Activated naive CD4-positive, alpha-beta T cell treated with anti-CD3 and anti-CD28 coated beads, Interleukin-2, amount 50 U/mL, for 72 hours (primary cell): ENCODE data around the gene TTYH3. TPM values are rescaled to one million over a fixed set of nuclear protein-coding genes. Genes with fewer than 3 reads are reported as not detected.
"Not testable (repeated sequence)": the region's sequence is repeated elsewhere in the genome, so short reads cannot be mapped to it uniquely, and the experiment has no call there.

Source experiments
- ATAC-seq, 2 donors: fragments of 150-1000 bp; cut with Tn5 transposase; 2 replicates each; pipeline ENCODE4 v1.10.0; 2021; ENCODE audit warnings: mild to moderate bottlenecking in 2 of 2, moderate library complexity in 2 of 2
- DNase-seq, 2 donors: peaks; one replicate each; pipeline ENCODE4 v3.0.0; 2021 to 2022; ENCODE audit warnings: low spot score in 2 of 2
- H3K27ac Mint-ChIP-seq, 2 donors: one replicate each; pipeline ENCODE4 v1.8.0; 2022; ENCODE audit warnings: mild to moderate bottlenecking in 2 of 2, mixed read lengths in 2 of 2
- H3K36me3 Mint-ChIP-seq, 2 donors: one replicate each; pipeline ENCODE4 v1.8.0; 2022; ENCODE audit warnings: mixed read lengths in 2 of 2
- H3K9me3 Mint-ChIP-seq, 2 donors: one replicate each; pipeline ENCODE4 v1.8.0; 2022; ENCODE audit warnings: mixed read lengths in 2 of 2
- total RNA-seq, 2 donors: library from RNA; stranded (reverse); gene quantifications; one replicate each; pipeline ENCODE4 v1.2.3, GENCODE V29; 2022

Gene TTYH3
- total RNA-seq, 2 donors from 2014 or later = 23.8 to 28.3 TPM

GRCh38 chr7:2693420-2694121 lies 61.8 kb downstream of the TTYH3 start:
- H3K9me3 Mint-ChIP-seq, H3K27ac Mint-ChIP-seq, ATAC-seq, H3K36me3 Mint-ChIP-seq, DNase-seq: not testable (repeated sequence)

- H3K27ac Mint-ChIP-seq, H3K9me3 Mint-ChIP-seq, ATAC-seq, H3K36me3 Mint-ChIP-seq, DNase-seq: not testable (repeated sequence)
Observed at GRCh38 chr7:2694122-2694436, 62.3 kb downstream of the TTYH3 start.

GRCh38 chr7:2698581-2699288 lies 66.9 kb downstream of the TTYH3 start:
- Mint-ChIP-seq H3K9me3 (no peaks in the 10 kb centered on the region), H3K27ac (peak overlapping the region in 1 of 2 donors; percentile 78), H3K36me3 (no peaks in the 10 kb centered on the region)
- peak; percentile 95 to 97 for ATAC-seq
- DNase-seq = peak; percentile 68 to 76

GRCh38 chr7:2699289-2699620 lies 67.5 kb downstream of the TTYH3 start:
- Mint-ChIP-seq H3K9me3 (no peaks in the 10 kb centered on the region), H3K27ac (peak overlapping the region; percentile 65 to 78), H3K36me3 (no peaks in the 10 kb centered on the region)
- ATAC-seq = no peak
- DNase-seq = no peak

- peak overlapping the region in 1 of 2 donors; percentile 78 for H3K27ac Mint-ChIP-seq
Observed at GRCh38 chr7:2700141-2700850, 68.5 kb downstream of the TTYH3 start.

GRCh38 chr7:2701424-2701823 lies 69.6 kb downstream of the TTYH3 start:
- DNase-seq (no peak), ATAC-seq (no peak)
- Mint-ChIP-seq H3K36me3 (no peaks in the 10 kb centered on the region), H3K9me3 (no peaks in the 10 kb centered on the region), H3K27ac (no peak overlapping the region)

More at GRCh38 chr7:2700141-2700850, 68.5 kb downstream of the TTYH3 start:
- no peak for ATAC-seq
- DNase-seq = no peak
- H3K36me3 Mint-ChIP-seq = no peaks in the 10 kb centered on the region
- H3K9me3 Mint-ChIP-seq = no peaks in the 10 kb centered on the region

- Mint-ChIP-seq H3K9me3 (no peaks in the 10 kb centered on the region), H3K27ac (no peak overlapping the region), H3K36me3 (no peaks in the 10 kb centered on the region)
- no peak for DNase-seq
- ATAC-seq = no peak
Observed at GRCh38 chr7:2701832-2702593, 70.2 kb downstream of the TTYH3 start.

- H3K9me3 Mint-ChIP-seq = no peaks in the 10 kb centered on the region
- H3K36me3 Mint-ChIP-seq = no peaks in the 10 kb centered on the region
- DNase-seq (no peak), ATAC-seq (no peak)
- H3K27ac Mint-ChIP-seq = peak overlapping the region in 1 of 2 donors; percentile 55
Observed at GRCh38 chr7:2702594-2702957, 70.8 kb downstream of the TTYH3 start.

- no peak for ATAC-seq
- Mint-ChIP-seq H3K36me3 (no peaks in the 10 kb centered on the region), H3K27ac (peak overlapping the region in 1 of 2 donors; percentile 44), H3K9me3 (no peaks in the 10 kb centered on the region)
- DNase-seq = no peak
Observed at GRCh38 chr7:2705371-2706096, 73.7 kb downstream of the TTYH3 start.

GRCh38 chr7:2706685-2707126 lies 74.9 kb downstream of the TTYH3 start:
- no peak overlapping the region for H3K27ac Mint-ChIP-seq
- H3K36me3 Mint-ChIP-seq = no peaks in the 10 kb centered on the region
- DNase-seq (no peak), ATAC-seq (no peak)
- no peaks in the 10 kb centered on the region for H3K9me3 Mint-ChIP-seq

- Mint-ChIP-seq H3K27ac (no peak overlapping the region), H3K9me3 (no peaks in the 10 kb centered on the region), H3K36me3 (no peaks in the 10 kb centered on the region)
- DNase-seq = no peak
- ATAC-seq = no peak
Observed at GRCh38 chr7:2707481-2707880, 75.7 kb downstream of the TTYH3 start.

GRCh38 chr7:2708041-2708440 lies 76.3 kb downstream of the TTYH3 start:
- H3K36me3 Mint-ChIP-seq = no peaks in the 10 kb centered on the region
- no peak overlapping the region for H3K27ac Mint-ChIP-seq
- DNase-seq (no peak), ATAC-seq (no peak)
- H3K9me3 Mint-ChIP-seq = no peaks in the 10 kb centered on the region

- H3K36me3 Mint-ChIP-seq = no peaks in the 10 kb centered on the region
Observed at GRCh38 chr7:2708547-2709310, 76.9 kb downstream of the TTYH3 start.

GRCh38 chr7:2709553-2710285 lies 77.9 kb downstream of the TTYH3 start:
- peak overlapping the region in 1 of 2 donors; percentile 7 for H3K27ac Mint-ChIP-seq
- no peaks in the 10 kb centered on the region for H3K9me3 Mint-ChIP-seq
- DNase-seq = peak; percentile 79 to 85
- peak; percentile 86 to 91 for ATAC-seq
- H3K36me3 Mint-ChIP-seq = peaks cover 0 to 6% of the 10 kb centered on the region in 2 donors

More at GRCh38 chr7:2708547-2709310, 76.9 kb downstream of the TTYH3 start:
- ATAC-seq = no peak
- Mint-ChIP-seq H3K27ac (no peak overlapping the region), H3K9me3 (no peaks in the 10 kb centered on the region)
- no peak for DNase-seq

- H3K9me3 Mint-ChIP-seq = no peaks in the 10 kb centered on the region
- ATAC-seq (no peak), DNase-seq (no peak)
- peak overlapping the region in 1 of 2 donors; percentile 7 for H3K27ac Mint-ChIP-seq
- H3K36me3 Mint-ChIP-seq = peaks cover 0 to 7% of the 10 kb centered on the region in 2 donors
Observed at GRCh38 chr7:2710286-2710655, 78.5 kb downstream of the TTYH3 start.
